Body of pancreas (tissue), 4 donors: ENCODE data around the gene RYR3.

ENCODE experiments used
- CTCF ChIP-seq, 7 experiments: fragments of 450-650 bp in 4 of 7; fragments of 200-600 bp in 3 of 7; sonication (generic) in 3 of 7; IDR thresholded peaks; one replicate each; pipeline ENCODE4 v1.5.1; 2016 to 2019; ENCODE audit warnings: antibody characterized with exemption in 7 of 7
- POLR2A ChIP-seq, 3 donors: fragments of 450-650 bp; IDR thresholded peaks; one replicate each; pipeline ENCODE4 v1.6.1; 2016; ENCODE audit warnings: antibody characterized with exemption in 3 of 3, mild to moderate bottlenecking in 2 of 3

DNA sequence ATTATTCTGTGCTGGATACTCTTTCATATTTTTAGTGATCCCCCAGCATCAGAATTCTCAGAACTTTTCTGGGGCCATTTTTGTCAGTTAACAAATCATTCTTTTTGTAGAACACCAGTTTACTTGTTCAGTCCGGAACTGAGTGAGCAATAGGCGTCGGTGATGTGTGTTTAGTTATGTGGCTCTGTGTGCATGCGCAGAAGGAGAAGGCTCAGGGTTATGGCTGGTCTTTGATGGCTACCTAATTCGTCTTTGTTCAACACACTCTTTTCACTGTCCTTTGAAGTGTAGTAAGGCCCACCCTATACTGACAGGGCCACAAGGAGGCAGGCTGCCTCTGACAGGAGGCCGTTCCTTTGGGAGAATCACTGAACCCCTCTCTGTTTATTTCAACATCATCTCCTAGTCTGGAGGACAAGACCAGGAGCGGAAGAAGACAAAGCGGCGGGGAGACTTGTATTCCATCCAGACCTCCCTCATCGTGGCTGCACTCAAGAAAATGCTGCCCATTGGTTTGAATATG lies 499.4 kb downstream of the RYR3 start:
- no peak for TF ChIP-seq POLR2A (IDR thresholded peaks at IDR 0.05)
- no peak for TF ChIP-seq CTCF (IDR thresholded peaks at IDR 0.05)
